ENCODE data around the gene PXYLP1.

Gene PXYLP1

GRCh38 chr3:141274411-141275031 is 42.9 kb downstream of the PXYLP1 start:
- DNase-seq (ENCODE audit: low spot score) = no peak
- TF ChIP-seq CTCF (IDR thresholded peaks at IDR 0.05; ENCODE audit: extremely low read depth, missing control alignments) = no peak

GRCh38 chr3:141275032-141275422 is 43.4 kb downstream of the PXYLP1 start:
- no peak for TF ChIP-seq CTCF (IDR thresholded peaks at IDR 0.05; ENCODE audit: extremely low read depth, missing control alignments)
- DNase-seq (ENCODE audit: low spot score) = peak; percentile 27

- no peak for TF ChIP-seq CTCF (IDR thresholded peaks at IDR 0.05; ENCODE audit: extremely low read depth, missing control alignments)
- no peak for DNase-seq (ENCODE audit: low spot score)
Observed at GRCh38 chr3:141275511-141275910, 43.9 kb downstream of the PXYLP1 start.

GRCh38 chr3:141275973-141276372 is 44.3 kb downstream of the PXYLP1 start:
- no peak for DNase-seq (ENCODE audit: low spot score)
- TF ChIP-seq CTCF (IDR thresholded peaks at IDR 0.05; ENCODE audit: extremely low read depth, missing control alignments) = no peak

- no peak for TF ChIP-seq CTCF (IDR thresholded peaks at IDR 0.05; ENCODE audit: extremely low read depth, missing control alignments)
- DNase-seq (ENCODE audit: low spot score) = no peak
Observed at GRCh38 chr3:141276398-141276797, 44.8 kb downstream of the PXYLP1 start.

GRCh38 chr3:141277451-141277850 is 45.8 kb downstream of the PXYLP1 start:
- no peak for TF ChIP-seq CTCF (IDR thresholded peaks at IDR 0.05; ENCODE audit: extremely low read depth, missing control alignments)
- DNase-seq (ENCODE audit: low spot score) = no peak

- DNase-seq (ENCODE audit: low spot score) = no peak
- TF ChIP-seq CTCF (IDR thresholded peaks at IDR 0.05; ENCODE audit: extremely low read depth, missing control alignments) = no peak
Observed at GRCh38 chr3:141278196-141279076, 46.8 kb downstream of the PXYLP1 start.
